HG03108 (cell line): ENCODE results near the gene MYO18B.

Experiments used
- ATAC-seq: cut with Tn5 transposase; IDR thresholded peaks from one replicate; pipeline ENCODE4 v1.9.1; 2021; ENCODE audit warnings: moderate library complexity; ENCODE audit not compliant: unreplicated experiment

MYO18B gene

DNA sequence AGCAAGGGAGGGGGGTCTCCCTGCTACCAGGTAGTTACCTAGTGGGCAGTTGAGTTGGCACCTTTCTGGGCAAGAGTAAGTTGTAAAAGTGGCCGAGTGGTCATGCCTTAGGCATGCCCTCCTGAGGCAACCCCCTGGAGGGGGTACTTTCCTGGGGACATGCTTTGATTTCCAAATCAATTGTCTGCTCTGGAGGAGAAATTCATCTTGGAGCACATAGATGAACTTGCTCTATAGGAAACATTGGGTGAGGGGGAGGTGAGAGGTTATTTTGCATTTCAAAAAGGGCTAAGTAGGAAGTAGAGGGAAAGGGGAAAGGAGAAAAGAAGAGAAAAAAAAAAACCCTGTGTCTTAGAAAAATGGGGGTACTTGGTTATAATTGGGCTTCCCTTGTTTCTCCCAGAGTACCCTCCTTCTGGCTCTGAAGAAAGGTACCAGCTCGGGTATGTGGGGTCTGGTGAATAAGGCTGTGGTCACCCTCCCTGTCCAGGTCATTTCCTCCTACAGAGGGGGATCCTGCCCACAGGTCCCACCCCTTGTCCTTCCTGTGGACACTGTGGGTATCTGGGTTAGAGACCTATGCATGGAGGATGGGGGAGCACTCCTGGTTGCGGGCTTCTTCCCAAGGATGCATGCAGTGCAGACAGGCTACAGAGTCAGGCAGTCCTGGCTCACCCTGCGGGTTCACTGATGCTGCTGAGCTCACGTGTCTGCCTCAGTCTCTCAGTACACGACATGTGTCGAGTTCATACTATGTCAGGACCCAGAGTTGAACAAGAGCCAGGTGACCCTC, 193.5 kb downstream of the MYO18B start:
- ATAC-seq: no peak

DNA sequence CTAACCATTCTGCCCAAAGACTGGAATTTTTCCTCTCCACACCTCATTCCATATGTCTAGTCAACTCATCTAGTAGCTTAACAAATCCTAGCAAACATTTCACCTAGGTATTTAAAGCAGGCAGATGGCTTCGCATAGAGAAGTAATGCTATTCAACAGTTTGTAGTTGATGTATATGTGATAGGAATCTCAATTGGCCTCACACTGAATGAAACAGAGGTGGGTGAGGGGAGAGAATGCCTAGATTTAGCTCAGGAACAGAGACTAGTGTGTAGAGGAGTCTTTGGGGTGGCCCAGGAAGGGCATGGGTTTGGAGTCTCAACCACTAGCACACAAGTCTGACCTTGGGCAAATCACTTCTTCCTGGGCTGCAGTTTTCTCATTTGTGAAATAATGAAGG, 196.2 kb downstream of the MYO18B start:
- no peak for ATAC-seq

DNA sequence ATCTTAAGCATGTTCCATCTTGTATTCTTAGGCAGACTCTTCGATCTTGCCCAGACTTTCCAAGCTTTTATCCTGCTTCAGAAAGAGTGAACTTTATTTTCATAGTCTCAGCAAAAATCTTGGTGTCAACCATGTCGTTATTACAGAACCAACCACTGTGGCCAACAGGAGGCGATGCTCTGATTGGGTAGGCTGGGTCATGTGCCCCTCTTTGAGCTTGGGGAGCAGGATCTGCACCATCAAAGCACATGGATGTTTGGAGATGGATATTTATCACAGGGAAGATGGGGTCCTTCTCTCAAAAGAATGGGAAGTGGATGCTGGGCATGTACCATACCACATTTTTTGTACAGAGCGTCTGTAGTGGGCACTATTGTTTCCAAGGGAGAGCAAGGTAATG, 197.4 kb downstream of the MYO18B start:
- no peak for ATAC-seq

DNA sequence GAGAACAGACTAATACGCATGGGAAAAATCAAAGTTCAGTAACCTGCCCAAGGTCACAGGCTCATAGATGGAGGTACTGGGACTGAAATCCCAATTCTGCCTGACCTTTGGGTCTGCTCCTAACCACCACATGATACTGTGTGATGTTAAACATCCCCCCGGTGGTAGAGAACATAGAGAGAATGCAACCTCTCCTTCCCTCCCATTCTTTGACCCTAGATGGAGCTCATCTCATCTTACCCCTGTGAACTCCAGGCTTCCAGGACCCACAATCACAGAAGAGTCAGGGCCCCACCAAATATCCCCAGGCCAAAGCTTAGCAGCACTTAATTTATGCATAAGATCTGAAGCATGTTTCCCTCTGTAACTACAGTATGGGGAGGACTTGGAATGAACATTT, 198.5 kb downstream of the MYO18B start:
- ATAC-seq: no peak

DNA sequence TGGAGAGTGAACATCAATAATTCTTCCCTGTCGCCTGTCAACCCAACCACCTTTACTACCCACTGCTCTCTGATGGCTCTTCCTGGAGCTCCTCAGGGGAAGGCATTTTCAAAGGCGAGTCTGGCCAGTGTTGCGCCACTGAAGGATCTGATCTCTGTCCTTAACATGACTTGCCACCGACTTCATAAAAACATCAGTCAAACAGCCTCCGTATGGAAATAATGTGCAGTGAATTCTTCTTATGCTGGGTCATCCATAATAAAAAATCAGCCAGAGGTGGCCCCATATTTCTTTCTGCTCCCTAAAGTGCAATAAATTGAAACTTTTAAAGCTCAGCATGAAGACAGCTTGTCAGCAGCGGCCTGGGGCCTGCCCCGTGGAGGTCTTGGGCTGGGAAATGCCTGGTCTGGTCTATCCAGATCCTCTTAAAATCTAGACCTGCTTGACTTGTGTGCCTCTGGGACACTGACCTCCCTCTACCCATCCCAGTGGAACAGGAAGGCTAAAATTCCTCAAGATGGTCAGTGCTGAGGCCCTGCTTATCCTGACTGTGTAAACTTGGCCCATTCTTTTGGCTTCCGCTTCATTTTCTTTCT, 199.5 kb downstream of the MYO18B start:
- no peak for ATAC-seq

DNA sequence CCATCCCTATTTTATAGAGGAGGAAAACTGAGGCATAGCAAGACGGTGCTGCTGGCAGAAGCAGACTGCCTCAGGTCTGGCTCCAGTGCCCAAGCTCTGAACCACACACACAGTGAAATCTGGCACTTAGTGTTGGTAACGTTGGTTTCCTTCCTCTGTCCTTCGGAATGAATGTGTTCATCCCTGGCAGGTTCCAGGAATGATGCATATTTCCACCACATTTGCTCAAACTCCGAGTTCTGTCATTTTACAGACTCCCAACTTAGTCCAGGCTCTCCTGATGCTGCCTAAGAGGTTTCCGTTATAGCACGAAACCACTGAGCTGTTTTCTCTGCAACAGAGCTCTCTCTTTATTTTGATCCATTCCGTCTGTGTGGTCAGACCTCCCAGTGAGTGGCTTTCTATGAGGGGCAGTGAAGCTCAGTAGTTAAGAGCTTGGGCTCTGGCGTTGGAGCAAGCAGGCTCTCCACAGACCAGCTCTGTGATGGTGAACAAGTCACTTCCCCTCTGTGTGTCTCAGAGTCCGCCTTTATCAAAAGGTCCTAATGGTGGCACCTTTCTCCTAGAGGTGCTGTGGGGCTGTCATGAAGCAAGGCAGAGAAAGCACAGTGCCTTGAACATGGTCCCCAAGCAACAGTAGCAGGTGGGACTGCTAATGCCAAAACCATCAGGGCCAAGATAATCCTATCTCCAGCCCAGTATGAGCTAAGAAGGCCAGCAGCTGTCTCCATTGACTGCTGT, 200.3 kb downstream of the MYO18B start:
- ATAC-seq: no peak

DNA sequence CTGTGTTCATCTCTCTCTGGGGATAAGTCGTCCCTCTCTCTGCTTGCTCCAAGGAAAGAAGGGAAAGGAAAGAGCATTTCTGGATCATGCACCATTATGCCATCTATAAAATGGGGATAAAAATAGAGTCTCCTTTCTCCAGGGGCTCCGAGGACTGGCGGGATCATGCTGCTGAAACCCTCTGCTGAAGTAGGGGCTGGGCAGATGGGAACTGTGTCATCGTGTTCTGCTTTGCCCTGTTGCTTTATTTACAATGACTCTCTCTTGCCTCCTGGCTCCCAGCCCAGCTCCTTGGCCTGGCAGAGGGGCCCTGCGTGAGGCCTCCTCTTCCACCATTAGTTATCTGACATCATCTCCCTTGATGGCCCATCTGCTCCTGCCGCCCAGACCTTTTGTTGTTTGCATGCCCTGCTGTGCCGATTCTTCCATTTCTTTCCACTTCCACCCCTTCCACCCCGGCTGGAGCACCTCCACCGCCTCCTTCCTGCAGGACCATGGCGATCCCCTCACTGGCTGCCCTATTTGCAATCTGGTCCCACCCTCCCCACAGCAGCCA, 200.9 kb downstream of the MYO18B start:
- ATAC-seq: no peak

DNA sequence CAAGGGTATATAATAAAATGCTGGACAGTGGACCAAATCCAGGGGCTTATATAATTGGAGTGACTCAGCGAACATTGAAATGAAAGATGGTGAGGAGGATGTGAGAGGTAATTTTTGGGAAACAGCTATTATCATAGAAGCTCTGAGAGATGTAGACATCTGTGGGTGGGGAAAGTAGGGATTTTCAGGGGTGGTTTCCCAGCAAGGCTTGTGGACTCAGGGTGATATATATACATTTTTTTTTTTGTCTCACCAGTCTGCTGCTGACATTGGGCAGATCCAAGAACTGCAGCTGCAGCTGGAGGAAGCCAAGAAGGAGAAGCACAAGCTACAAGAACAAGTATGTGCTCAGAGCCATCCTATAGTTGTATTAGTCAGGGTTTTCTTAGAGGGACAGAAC, 208.1 kb downstream of the MYO18B start:
- ATAC-seq: no peak

DNA sequence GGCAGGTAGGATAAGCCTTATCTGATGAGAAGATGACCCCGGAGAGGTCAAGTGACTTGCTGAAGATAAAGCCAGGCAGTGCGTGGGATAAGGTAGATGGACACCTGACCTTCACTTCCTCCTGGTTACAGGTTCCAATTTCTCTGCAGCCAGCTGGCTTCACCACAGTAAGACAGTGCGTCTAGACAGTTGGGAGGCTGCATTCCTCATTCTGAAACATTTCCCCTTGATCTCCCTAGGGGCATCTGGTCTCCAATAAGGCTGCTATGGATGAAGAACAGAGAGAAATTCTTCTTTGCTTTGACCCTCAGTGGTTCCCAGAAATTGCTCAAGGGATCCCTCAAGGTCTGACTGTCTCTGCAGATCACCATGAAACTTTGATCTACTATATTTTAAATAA, 211.3 kb downstream of the MYO18B start:
- no peak for ATAC-seq

DNA sequence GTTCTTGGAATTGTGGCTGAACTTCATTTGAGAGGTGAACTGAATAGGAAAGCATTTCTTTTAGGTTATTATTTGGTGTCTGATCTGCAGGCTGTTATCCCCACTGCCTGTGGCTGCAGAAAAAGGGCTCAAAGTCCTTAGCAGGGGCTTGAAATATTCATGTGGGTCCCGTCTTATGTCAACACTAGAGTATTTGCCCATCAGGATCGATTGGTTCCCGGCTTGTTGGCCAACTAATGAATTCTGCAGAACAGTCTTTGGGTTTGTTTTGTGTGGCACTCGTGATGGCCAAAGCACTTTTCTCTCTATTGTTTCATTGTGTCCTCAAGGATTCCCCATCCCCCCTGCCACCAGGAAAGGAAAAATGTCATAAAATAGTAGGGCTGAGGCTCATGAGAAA, 211.9 kb downstream of the MYO18B start:
- ATAC-seq: no peak

DNA sequence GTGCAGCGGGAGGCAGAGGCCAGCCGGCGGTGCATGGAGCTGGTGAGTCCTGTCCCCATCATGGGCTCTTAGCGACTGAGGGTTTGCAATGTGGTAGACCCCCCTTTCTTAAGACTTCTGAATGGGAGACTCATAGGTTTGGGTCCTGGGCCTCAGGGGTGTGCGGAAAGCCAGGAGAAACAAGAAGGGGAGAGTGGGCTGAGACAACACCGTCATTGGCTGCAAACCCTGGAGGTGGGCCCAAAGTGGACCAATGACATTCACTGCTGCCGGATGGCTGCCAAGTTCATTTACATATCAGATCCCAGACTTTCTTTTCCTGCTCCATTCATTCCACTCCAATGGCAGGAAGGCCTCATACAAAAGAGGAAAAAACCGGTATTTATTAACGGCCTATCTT, 213.3 kb downstream of the MYO18B start:
- ATAC-seq: no peak

DNA sequence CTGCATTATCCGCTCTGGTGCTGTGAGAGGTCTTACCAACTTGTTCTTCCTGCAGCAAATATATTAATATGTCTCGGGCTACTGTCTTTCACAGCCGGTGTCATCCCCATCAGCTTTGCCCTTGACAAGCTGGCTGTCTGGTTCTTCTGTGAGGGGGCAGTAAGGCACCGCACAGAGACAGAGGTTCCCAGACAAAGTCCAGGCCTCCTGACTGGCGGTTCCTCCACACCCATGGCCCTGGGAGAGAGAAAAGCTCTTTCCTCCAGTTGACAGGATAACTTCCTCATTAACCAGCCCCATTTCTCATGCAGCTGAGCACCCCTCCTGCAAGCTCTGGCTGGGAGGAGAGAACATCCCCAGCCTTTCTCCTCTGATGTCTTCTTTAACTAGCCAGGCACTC, 214.8 kb downstream of the MYO18B start:
- no peak for ATAC-seq

DNA sequence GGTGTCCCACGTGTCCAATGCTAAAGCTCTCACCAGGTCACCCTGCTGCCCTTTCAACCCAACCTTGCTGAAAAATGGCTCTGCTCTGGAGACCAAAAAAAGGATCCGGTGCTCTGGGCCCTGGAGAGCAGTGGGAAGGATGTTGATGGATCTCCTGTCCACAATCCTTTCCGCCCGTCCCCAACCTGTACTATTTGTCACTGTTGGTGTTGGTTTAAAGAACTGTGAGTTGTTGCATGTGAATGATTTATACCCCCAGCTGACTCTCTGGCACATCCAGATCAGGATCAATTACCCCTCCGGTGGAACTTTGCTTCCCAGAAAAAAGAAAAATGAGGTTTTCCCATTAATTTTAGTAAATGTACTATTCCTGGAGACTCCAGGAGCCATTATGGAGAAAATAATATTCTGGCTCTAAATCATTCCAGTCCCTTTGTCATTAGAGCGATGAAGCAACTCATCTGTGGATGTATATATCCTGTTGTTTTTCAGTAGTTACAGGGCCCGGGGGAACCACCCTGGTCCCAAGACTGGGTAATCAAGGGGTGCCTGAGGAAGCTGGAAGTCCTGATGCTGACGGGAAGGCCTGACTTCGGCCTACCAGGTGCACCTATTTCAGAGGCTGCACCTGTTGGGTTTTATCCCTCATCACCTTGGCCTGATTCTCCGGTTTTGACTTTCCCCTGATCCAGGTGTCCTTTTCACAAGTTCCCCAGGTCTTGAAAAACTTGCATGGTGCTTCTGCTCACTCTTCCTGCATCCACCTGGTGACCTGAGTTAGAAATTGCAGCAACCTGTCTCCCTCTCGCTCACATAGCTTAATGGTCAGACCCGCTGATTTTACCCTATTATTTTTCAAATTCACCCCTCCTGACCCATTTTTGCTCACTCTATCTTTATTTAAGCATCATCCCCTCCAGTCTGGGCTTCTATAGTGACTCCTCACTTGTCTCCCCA, 218.1 kb downstream of the MYO18B start:
- ATAC-seq: no peak

DNA sequence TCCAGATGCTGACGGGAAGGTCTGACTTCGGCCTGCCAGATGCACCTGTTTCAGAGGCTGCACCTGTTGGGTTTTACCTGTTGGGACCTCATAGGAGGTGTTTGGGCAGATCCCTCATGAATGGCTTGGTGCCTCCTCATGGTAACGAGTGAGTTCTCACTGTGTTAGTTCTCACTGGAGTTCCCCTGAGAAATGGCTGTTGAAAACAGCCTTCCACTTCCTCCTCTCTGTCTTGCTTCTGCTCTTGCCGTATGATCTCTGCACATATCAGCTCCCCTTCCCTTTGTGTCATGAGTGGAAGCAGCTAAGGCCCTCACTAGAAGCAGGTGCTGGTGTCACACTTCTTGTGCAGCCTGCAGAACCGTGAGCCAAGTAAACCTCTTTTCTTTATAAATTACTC, 219.7 kb downstream of the MYO18B start:
- no peak for ATAC-seq

DNA sequence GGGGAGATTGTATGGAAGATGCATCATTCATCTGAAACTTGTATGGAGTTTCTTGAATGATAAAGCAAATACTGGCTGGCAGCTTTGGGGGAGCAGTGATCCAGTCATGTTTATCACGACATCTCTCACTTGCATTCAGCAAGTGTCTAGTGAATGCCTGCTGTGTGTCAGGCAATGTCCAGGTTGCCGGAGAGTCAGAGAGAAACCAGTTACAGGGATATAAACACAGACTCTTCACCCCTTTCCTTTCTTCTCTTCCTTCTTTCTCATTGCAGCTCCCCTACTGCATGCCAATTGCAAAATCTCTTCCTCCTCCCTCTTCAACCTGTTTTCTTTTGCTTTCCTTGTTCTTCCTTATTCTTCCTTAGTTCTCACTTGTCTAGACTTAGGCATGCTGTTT, 220.7 kb downstream of the MYO18B start:
- no peak for ATAC-seq

DNA sequence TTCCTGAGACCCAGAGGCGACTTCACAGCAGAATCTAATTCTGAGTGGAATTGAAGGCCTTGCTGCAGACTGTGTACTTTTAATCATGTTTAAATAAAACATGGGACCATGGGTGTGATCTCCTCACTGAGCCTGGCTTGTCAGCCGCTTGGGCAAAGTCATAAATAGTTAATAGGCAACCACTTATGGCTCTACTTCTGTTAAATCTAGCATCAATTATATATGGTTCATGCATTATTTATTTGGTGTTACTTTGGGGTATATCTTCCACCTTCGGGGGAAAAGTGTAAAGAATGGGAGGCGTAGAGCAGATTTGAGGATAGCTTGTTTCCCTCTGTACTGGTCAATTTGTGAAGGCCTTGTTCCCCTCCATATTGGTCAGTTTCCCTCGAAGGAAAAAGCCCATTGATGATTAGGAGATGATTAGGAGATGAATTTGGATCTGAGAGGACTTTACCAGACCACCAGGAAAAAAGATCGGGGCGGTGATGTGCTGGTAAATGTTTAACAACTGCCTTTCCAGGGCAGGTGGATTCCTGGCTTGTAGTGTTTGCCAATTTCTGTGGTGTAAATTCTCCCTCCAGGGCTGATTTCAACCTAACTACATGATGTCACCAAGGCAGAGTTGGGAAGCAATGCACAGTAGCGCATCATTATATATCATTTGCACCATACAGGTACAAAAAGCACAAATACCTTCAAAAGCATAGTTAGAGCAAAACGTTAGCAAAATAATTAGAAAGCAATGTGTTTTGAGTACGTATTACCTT, 223.2 kb downstream of the MYO18B start:
- no peak for ATAC-seq

DNA sequence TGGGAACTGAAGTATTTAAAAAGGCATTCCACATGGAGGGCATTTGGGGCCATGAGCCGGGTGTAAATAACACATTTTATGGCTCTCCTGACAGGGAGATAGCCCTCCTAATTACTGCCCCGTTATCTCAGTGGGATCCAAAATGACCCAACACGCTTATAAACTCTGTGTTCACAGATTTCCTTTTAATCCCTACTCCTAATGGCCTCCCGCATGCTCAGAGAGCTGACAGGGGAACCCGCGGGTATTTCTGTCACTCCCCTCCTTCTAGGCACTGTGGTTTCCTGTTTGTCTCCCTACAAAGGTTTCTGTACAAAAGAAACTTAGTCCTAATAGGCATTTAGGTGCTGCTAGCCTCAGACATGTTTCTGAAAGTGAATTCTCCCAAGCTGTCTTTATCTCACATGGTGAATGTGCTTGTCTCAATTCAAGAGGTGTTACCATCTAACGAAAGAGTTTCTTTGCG, 224.5 kb downstream of the MYO18B start:
- ATAC-seq: no peak

DNA sequence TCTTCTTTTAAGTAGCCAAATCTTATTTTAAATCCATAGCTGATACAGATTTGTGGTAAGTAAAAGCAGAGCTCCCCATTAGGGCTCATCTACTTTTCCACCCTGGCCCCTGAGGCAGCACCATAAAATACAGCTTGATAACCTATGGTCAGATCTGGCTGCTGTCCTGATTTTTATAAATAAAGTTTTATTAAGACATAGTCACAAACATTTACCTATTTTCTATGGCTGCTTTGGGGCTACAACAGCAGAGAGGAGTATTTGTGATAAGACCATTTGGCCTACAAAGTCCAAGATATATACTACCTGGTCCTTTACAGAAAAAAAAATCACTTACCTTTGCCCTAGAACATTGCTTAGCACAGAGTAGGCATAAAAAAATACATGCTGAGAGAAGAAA, 227.3 kb downstream of the MYO18B start:
- ATAC-seq: no peak

DNA sequence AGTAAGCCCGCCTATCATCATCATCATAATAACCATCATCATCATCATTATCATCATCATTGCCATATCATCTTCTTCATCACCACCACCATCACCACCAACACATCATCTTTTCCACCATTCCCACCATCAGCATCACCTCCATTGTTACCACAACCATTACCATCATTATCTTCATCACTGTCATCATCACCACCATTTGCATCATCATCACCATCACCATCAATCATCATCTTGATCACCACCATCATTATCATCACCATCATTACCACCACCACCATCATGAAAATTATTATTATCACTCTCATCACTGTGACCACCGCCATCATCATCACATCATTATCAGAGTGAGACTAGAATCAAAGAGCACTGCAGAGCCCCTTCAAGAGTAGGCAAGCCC, 227.9 kb downstream of the MYO18B start:
- no peak for ATAC-seq

DNA sequence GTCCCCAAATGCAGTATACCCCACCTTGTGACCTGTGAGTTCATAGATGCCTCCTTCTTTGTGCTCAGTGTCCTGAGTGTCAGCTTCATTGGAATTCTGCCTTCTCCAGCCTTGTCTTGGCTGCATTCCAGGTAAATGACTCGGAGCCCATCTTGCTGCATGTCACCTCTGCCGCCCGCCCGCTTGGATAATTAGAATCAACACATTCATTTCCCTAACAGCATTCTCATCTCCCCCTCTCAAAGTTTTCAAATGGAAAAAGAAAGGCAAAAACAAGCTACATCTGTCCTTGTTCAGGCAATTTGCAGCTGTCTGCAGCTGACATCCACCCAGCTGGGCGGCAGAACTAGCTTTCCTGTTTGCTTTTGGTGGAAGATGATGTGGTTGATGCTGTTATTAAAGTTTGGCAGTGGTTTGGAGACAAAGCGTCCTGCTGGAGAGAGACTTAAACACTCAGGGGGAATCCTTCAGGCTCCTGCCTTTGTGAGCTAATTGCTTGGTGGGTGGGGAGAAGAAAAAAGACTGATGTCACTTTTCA, 228.5 kb downstream of the MYO18B start:
- no peak for ATAC-seq
